Mammary epithelial cell (primary cell): ENCODE measurements around the gene CSNK1A1.
"Not testable (repeated sequence)": the region's sequence is repeated elsewhere in the genome, so short reads cannot be mapped to it uniquely, and the experiment has no call there.

Source experiments
- EZH2 ChIP-seq: IDR thresholded peaks from 2 replicates; pipeline ENCODE4 v1.6.1; 2012; ENCODE audit warnings: low read length, inconsistent platforms, borderline replicate concordance
- TF ChIP-seq, protein P1 (sequence below), 2 donors: IDR thresholded peaks in 1 of 2; conservative IDR thresholded peaks in 1 of 2; 2 replicates each; pipeline ENCODE4 v1.5.1; 2011 to 2012; ENCODE audit warnings: inconsistent platforms in 2 of 2, low read length in 2 of 2, mild to moderate bottlenecking in 2 of 2, control low read depth in 1 of 2, low read depth in 1 of 2; ENCODE audit not compliant: insufficient read depth in 1 of 2; ENCODE audit errors: extremely low read depth in 1 of 2

- TF ChIP-seq, protein P1, sequence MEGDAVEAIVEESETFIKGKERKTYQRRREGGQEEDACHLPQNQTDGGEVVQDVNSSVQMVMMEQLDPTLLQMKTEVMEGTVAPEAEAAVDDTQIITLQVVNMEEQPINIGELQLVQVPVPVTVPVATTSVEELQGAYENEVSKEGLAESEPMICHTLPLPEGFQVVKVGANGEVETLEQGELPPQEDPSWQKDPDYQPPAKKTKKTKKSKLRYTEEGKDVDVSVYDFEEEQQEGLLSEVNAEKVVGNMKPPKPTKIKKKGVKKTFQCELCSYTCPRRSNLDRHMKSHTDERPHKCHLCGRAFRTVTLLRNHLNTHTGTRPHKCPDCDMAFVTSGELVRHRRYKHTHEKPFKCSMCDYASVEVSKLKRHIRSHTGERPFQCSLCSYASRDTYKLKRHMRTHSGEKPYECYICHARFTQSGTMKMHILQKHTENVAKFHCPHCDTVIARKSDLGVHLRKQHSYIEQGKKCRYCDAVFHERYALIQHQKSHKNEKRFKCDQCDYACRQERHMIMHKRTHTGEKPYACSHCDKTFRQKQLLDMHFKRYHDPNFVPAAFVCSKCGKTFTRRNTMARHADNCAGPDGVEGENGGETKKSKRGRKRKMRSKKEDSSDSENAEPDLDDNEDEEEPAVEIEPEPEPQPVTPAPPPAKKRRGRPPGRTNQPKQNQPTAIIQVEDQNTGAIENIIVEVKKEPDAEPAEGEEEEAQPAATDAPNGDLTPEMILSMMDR (conservative IDR thresholded peaks at IDR 0.05 in 1 of 2, IDR thresholded peaks at IDR 0.05 in 1 of 2; ENCODE audit: extremely low read depth in 1 of 2, insufficient read depth in 1 of 2, low read depth in 1 of 2, low read length in 2 of 2) = not testable (repeated sequence)
- not testable (repeated sequence) for TF ChIP-seq EZH2
Observed at GRCh38 chr5:149595105-149595504, 43.9 kb upstream of the CSNK1A1 start.
